IPS-20b (cell line): Measurements from ENCODE around the gene MRPL20.

Source experiments
- H3K27ac ChIP-seq: one replicate; pipeline ENCODE4 v1.5.1; 2013; ENCODE audit warnings: low read length
- H3K27me3 ChIP-seq: 2 replicates; pipeline ENCODE4 v1.6.1; 2013; ENCODE audit warnings: mild to moderate bottlenecking, low read length, inconsistent platforms; ENCODE audit not compliant: insufficient read depth
- H3K36me3 ChIP-seq: 2 replicates; pipeline ENCODE4 v1.6.1; 2013; ENCODE audit warnings: low read depth, mild to moderate bottlenecking, inconsistent platforms, low read length, moderate library complexity; ENCODE audit not compliant: insufficient read depth
- H3K4me1 ChIP-seq: 2 replicates; pipeline ENCODE4 v1.6.1; 2013; ENCODE audit warnings: mild to moderate bottlenecking, control low read depth, inconsistent platforms, low read length, moderate library complexity; ENCODE audit not compliant: insufficient read depth
- H3K4me3 ChIP-seq: 2 replicates; pipeline ENCODE4 v1.5.1; 2013; ENCODE audit warnings: mild to moderate bottlenecking, low read length, inconsistent platforms
- H3K9ac ChIP-seq: 2 replicates; pipeline ENCODE4 v1.6.1; 2013; ENCODE audit warnings: low read depth, mild to moderate bottlenecking, inconsistent platforms, low read length, moderate library complexity
- H3K9me3 ChIP-seq: 2 replicates; pipeline ENCODE4 v1.6.1; 2013; ENCODE audit warnings: mild to moderate bottlenecking, low read depth, low read length, inconsistent platforms; ENCODE audit not compliant: insufficient read depth

The MRPL20 gene

DNA sequence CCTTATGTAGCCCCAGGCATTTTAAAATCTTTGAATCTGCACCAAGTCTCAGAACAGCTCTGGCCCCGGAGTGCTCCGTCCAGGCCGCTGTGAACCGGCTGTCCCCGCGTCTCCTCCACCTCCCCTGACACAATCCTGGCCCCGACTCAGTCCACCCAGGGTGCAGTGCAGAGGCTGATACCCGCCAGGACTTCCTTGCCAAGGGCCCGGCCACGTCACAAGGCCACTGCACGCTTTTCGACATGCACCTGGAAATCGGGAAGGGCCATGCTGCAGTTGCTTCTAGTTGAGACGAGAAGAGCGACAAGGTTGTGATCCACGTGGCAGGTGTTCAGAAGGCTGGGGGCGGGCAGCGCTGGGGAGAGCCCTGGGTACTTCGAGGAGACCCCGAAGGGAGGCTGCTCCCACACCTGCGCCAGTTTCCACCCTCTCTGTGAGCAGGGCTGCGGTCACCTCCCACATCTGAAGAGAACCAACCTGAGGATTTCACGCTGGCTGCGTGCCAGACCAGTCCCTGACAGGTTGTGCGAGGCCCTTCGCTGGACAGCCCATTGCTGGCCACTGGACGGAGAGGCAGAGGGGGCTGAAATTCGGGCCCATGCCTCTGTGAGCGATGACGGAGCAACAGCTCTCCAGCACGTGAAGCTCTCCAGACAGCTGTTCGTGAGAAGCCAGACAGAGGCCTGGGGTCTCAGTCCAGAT is 35.1 kb upstream of the MRPL20 start:
- Histone ChIP-seq H3K9me3 (no peaks in the 10 kb centered on the region), H3K4me3 (no peak overlapping the region), H3K9ac (no peak overlapping the region), H3K36me3 (no peaks in the 10 kb centered on the region), H3K4me1 (no peaks in the 10 kb centered on the region), H3K27me3 (no peaks in the 10 kb centered on the region), H3K27ac (no peak overlapping the region)

DNA sequence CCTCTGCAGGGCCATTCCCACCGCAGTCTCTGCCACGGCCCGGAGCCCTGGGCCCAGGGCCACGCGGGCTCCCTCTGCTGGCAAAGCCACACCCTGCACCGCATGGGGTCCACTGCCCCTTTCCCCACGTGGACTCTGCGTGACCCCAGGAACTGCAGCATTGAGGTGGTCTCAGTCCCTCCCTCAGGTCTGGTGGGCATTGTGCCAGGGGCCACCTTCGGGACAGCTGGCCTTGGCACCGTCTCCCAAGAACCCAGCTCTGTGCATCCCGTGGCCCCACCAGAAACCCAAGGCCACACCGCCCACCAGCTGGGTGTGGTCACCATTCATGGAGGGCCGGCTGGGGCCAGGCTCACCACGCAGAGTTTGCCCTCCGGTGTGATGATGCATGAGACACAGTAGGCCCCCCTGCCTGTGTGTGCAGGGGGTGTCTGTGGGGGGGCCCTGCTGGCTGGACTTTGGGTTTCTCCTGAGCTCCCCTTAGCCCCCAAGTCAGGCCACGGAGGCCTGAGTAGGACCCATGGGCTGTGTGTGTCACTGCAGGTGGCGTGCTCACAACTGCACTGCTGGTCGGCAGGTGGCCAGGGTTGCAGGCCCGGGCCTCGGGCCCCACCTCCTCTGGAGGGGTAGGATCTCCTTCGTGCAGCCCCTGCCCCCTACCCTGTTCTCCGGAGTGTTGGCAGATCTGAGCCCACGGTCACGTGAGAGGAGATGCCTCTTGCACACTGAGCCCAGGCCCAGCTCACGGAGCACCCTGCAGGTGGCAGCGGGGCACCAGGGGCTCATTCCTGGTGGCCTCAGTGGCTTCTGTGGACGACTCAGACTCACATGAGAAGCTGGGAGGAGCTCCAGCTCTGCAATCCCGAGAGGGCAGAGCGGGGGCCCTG is 34.2 kb upstream of the MRPL20 start:
- Histone ChIP-seq H3K27me3 (peaks cover 7% of the 10 kb centered on the region), H3K9me3 (no peaks in the 10 kb centered on the region), H3K4me3 (no peak overlapping the region), H3K9ac (no peak overlapping the region), H3K27ac (no peak overlapping the region), H3K4me1 (peaks cover 3% of the 10 kb centered on the region; the same call in 1 of the 2 replicates), H3K36me3 (no peaks in the 10 kb centered on the region)

DNA sequence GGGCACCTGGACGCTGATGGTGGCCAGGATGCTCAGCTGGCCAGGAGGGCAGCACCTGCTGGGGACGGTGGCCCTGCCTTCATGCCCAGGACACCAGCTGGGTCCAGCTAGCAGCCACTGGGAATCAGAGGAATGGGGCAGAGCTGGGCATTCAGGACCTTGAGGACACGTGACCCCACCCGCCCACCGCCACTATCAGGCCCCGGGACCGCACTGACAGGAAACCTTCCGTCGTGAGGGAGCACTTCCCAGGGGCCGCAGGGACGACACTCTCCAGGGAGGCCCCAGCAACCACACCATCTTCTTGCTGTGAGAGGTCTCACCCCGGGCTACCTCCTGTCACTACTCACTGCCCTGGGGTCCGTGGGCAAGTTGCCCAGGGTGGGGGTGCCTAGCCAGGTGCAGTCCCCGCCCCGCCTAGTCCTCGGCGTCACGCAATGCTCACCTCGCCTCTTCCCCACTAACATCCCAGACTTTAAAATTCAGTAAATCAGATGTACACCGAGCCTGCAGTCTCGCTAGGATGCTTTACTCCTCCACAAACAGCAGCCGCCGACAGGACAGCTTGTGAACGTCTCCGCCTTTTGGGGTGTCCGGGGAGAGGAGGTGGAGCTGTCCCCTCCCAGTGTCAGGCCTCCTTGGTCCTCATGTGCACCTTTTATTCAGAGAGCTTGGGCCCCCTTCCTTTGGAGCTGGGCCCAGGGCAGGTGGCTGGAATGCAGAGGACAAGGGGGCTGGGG is 33.3 kb upstream of the MRPL20 start:
- Histone ChIP-seq H3K27ac (no peak overlapping the region), H3K36me3 (no peaks in the 10 kb centered on the region)

DNA sequence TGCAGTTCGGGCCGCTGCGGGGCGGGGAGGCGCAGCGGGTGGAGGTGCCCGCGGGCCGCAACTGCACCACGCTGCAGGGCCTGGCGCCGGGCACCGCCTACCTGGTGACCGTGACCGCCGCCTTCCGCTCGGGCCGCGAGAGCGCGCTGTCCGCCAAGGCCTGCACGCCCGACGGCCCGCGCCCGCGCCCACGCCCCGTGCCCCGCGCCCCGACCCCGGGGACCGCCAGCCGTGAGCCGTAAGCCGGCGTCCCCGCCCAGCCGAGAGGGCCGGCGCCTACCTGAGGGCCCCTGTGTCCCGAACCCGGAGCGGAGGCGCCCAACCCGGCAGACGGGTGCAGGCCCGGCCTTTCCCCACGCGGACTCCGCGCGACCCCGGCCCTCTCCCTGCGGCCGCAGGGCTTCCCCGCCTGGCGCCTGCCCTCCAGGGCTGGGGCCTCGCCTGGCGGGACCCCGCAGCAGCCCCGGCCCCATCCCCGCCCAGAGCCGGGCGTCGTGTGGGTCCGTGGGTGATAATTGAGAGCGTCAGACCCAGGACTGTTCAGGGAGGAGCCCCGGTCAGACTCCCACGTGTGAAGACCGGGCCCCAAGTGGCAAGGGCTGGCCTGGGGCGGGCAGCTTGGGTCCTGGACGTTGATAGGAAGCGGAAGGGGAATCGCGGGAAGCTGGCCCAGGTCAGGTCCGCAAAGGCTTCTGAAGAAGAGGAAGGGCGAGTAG is 32.6 kb upstream of the MRPL20 start:
- Histone ChIP-seq H3K9ac (no peak overlapping the region), H3K27ac (no peak overlapping the region), H3K4me3 (no peak overlapping the region), H3K9me3 (no peaks in the 10 kb centered on the region), H3K4me1 (peaks cover 10% of the 10 kb centered on the region), H3K27me3 (peaks cover 17% of the 10 kb centered on the region), H3K36me3 (no peaks in the 10 kb centered on the region)

More for the DNA sequence above, 33.3 kb upstream of the MRPL20 start:
- Histone ChIP-seq H3K4me1 (peaks cover 4% of the 10 kb centered on the region; the same call in 1 of the 2 replicates), H3K4me3 (no peak overlapping the region), H3K9ac (no peak overlapping the region), H3K27me3 (peaks cover 11% of the 10 kb centered on the region), H3K9me3 (no peaks in the 10 kb centered on the region)

DNA sequence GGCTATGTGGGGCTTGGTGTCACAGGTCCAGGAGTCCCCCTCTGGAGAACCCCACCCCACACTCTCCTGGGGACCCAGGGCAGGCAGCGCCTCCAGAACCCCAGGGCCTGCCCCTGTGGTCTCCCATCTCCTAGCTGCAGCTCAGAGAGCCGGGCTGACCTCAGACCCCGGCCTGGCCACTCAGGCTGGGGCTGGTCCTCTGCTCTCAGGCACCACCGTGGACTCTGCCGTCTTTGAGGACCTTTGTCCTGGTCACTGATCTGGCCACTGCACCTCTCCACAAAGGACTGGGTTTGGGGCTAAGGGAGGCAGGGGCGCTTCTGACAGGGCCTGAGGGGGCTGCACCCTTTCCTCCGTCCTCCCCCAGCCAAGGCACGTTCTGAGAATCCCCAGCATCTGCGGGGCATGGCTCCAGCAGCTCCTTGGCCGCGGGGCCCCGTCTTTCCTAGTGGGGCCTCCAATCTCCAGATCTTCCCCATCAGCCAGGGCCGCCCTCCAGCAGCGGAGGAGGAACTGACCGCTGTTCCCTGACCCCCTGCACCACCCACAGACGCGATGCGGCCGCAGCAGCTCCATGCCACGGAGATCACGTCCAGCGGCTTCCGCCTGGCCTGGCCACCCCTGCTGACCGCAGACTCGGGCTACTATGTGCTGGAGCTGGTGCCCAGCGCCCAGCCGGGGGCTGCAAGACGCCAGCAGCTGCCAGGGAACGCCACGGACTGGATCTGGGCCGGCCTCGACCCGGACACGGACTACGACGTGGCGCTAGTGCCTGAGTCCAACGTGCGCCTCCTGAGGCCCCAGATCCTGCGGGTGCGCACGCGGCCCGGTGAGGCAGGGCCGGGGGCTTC is 31.7 kb upstream of the MRPL20 start:
- H3K4me3 ChIP-seq: no peak overlapping the region
- H3K9ac ChIP-seq: no peak overlapping the region
- H3K27me3 ChIP-seq: peaks cover 18% of the 10 kb centered on the region
- H3K9me3 ChIP-seq: no peaks in the 10 kb centered on the region
- H3K4me1 ChIP-seq: peaks cover 17% of the 10 kb centered on the region
- H3K36me3 ChIP-seq: no peaks in the 10 kb centered on the region
- H3K27ac ChIP-seq: no peak overlapping the region

DNA sequence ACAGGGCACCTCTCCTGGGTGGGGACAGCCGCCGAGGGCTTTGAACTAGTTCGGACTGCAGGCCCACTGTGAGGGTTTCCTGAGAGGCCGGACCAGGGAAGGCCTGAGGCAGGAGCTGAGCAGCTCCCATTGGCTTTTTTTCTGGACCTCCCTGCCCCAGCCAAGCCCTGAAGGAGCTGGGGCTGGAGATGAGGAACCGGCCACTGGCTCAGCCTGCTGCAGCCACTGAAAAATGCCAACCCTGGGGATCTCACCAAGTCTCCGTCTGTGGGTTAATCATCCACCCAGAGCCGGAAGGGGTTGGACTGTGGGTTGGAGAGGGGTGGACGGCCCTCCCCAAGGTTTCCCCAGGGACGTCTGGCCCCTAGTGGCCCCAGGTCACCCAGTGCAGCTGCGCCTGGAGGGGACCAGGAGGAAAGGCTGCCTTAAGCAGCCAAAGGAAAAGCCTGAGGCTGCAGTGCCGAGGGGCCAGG is 30.8 kb upstream of the MRPL20 start:
- no peaks in the 10 kb centered on the region for H3K36me3 ChIP-seq
- no peaks in the 10 kb centered on the region for H3K9me3 ChIP-seq
- H3K27me3 ChIP-seq: peaks cover 18% of the 10 kb centered on the region
- H3K4me3 ChIP-seq: no peak overlapping the region
- peaks cover 21% of the 10 kb centered on the region for H3K4me1 ChIP-seq
- H3K27ac ChIP-seq: no peak overlapping the region
- H3K9ac ChIP-seq: no peak overlapping the region; the same call in 1 of the 2 replicates

DNA sequence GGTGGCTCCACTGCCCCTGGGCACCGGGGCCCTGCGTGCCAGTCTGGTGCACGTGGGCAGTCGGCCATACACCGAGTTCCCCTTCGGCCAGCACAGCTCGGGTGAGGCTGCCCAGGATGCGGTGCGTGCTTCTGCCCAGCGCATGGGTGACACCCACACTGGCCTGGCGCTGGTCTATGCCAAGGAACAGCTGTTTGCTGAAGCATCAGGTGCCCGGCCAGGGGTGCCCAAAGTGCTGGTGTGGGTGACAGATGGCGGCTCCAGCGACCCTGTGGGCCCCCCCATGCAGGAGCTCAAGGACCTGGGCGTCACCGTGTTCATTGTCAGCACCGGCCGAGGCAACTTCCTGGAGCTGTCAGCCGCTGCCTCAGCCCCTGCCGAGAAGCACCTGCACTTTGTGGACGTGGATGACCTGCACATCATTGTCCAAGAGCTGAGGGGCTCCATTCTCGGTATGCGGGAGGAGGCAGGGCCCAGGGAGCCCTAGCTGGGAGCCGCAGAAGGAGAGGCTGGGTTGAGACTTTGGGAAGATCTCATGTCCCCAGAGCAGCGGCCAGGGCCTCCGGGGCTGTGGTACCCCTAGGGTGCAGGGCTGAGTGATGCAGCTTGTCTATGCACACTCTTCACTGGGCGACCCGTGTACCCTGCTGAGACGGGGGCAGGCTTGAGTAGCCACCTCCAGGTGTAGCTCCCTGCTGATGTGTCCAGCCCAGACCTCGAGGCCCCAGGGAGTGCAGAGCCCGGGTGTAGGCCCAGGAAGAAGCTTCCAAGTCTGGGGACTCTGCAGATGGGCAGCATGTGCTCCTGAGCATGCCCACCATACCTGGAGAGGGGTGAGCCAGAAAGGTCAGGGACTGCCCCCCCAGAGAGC is 30.2 kb upstream of the MRPL20 start:
- Histone ChIP-seq H3K9me3 (no peaks in the 10 kb centered on the region), H3K27me3 (peaks cover 18% of the 10 kb centered on the region), H3K27ac (no peak overlapping the region), H3K4me1 (peaks cover 21% of the 10 kb centered on the region), H3K4me3 (no peak overlapping the region; the same call in 1 of the 2 replicates), H3K36me3 (no peaks in the 10 kb centered on the region), H3K9ac (no peak overlapping the region)

DNA sequence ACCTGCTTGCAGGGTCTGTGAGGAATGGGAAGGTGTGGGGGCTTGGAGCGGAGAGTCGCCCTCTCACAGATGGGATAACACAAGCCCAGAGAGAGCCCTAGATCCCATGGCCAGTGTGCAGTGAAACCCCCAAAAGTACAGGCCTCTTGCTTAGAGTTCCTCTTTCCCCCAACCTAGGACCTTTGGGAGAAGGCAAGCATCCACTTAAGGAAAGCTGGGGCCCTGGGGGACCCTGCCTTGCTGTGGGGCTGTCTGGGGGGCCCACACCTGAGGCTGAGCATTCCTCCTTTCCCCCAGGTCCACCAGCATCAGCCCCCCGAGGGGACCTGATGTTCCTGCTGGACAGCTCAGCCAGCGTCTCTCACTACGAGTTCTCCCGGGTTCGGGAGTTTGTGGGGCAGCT is 29.5 kb upstream of the MRPL20 start:
- peak overlapping the region; percentile 71 for H3K4me3 ChIP-seq
- H3K9me3 ChIP-seq: no peaks in the 10 kb centered on the region
- H3K27me3 ChIP-seq: peaks cover 18% of the 10 kb centered on the region
- peak overlapping the region; percentile 63; the same call in 1 of the 2 replicates for H3K9ac ChIP-seq
- H3K4me1 ChIP-seq: peaks cover 21% of the 10 kb centered on the region
- no peaks in the 10 kb centered on the region for H3K36me3 ChIP-seq
- H3K27ac ChIP-seq: no peak overlapping the region

DNA sequence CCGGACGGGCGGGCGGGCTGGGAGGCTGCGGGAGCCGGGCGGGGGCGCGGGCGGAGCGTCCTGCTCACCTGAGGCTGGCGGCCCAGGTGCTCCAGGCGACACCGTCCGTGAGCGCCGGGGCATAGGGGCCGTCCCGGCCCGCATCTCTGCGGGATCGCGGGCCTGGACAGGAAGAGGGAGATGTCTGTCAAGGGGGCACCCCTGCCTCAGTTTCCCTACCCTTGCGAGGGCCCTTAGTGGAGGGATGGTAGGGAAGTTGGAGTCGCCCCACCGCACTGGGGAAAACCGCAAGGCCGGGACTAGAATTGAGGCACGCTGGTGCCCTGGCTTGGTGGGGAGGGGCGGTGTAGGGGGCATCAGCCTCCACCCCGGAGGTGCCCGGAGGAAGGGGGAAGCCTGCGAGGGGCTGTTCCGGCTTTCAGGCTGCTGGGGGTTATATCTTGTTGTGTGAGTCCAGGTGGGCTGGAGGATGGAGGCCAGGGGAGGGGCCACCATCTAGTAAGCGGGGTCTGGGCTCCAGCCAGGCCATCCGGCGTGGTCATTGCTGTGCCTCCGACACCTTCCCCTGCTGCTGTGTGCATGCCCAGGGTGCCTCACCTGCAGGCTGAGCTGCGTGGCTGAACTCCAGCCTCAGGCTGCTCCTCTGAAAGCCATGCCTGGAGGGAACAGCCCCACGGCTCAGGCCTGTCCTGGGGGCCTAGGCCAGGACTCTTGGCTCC is 29.0 kb upstream of the MRPL20 start:
- Histone ChIP-seq H3K27ac (no peak overlapping the region), H3K9ac (peak overlapping the region; percentile 63), H3K4me1 (peaks cover 21% of the 10 kb centered on the region), H3K9me3 (no peaks in the 10 kb centered on the region), H3K4me3 (peak overlapping the region; percentile 71), H3K36me3 (no peaks in the 10 kb centered on the region), H3K27me3 (peaks cover 18% of the 10 kb centered on the region)
